ENCODE data around the gene TENM3.
A peak's percentile ranks its signal among the peaks of the same experiment; 100 is the strongest.

Gene TENM3

DNA sequence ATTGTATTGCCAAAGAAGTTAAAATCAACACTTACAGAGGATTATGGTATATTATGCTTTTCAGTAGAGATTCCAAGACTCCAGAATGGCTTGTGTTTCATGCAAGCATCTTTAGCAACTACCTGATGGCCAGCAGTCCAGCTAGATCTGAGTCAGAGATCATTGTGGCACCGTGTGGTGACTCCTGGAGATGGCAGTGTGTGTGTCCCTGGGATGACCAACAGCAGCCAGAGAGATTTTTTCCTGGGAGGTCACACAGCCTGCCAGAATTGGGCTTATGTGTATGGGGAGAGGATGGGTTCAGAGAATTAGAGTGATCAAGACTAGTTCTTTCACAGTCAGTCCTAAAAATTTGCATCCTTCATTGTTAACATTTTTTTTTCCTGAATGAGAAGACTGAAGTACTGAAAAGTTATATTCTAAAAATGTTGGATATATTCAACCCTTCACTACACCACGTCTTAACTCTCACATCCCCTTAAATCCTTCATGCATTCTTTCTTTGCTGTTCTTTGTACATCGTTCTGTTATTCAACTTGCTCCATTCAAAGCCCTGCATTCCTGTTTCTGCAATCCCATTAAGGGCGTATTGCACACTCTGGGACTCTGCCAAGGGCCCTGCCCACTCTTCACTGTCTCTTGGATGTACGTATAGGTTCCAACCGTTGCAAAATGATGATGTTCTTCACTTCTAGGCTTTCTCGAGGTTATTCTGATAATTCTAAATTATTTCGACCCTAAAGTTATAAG is 12.4 kb downstream of the TENM3 start:
- no peak for DNase-seq

DNA sequence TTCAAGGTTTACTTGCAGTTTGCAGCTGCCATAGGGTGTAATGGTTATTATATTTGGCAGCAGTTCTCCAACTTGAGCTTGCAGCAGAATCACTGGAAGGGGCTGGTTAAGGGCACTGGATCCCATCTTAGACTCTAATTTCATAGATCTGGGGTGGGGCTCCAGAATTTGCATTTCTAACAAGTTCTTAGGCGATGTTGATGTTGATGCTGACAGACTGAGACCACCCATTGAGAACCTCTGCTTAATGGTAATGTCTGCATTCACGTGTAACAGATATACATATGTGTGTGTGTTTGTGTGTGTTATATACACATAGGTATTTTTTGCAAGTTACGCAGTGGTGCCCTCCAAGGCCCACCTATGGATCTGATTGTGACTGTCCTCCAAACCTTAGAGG is 13.8 kb downstream of the TENM3 start:
- DNase-seq: no peak

DNA sequence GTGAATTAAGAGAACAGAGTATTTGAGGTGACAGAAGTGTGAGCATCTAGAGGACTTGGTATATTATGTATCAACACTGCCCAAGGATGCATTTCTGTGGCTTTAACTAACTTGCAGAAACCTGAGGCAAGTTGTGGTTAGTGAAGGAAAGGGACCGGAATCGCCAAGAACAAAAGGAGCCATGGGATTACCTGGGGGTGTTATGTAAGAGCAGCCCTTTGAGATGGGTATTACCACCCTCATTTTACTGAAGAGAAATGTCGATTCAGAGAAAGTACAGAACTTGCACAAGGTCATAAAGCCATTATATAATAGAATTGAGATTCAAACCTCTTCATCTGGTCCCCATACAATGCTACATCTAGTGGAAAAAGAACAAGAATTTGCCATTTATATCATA is 14.3 kb downstream of the TENM3 start:
- DNase-seq: no peak

DNA sequence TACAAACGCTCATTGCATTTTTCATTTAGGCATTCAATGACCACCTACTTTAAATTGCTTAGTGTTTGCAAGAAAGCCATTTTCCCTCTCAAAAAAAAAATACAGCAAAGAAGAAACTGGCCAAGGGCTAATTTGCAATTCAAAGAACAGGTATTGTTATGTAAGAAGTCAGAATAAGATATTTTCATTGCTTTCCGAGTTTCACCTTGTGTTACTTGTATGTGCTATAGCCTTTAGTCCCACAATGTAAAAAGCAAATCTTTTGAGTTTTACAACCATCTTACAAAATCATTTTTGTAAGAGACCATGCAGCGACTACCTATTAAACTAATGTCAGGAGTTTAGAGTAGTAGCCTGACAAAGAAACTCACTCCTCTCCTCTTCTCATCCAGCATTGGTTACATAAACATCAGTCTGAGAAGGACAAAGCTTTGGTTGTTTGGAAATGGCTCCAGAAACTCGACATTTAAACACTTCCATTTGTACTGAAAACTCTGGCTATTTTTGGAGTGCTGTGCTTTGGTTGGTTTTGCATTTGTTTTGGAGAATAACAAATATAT is 15.3 kb downstream of the TENM3 start:
- no peak for DNase-seq

DNA sequence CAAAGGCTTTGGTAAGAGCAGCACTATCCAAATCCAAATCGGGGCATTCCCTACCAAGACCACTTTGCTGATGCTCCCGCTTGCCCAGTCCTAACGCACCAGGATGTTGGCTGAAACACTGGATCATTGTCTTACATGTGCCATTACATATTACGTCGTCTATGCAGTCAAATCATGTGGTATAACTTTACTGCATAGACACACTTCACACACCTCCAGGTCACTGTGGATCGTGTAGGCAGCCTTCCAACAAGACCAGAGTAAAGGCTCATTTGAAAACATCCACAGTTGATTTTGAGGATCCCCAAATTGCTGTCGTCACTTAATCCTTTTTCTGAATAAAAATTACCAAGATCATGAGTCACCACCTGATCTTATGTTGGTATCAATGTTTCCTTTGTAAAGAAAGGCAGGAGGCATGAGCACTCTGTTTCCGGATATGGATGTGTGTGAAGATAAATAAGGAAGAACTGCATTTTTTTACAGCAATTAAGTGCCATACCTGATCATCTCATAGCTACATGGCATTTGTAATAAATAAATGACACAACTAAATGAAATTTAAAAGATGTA is 18.5 kb downstream of the TENM3 start:
- no peak for DNase-seq

DNA sequence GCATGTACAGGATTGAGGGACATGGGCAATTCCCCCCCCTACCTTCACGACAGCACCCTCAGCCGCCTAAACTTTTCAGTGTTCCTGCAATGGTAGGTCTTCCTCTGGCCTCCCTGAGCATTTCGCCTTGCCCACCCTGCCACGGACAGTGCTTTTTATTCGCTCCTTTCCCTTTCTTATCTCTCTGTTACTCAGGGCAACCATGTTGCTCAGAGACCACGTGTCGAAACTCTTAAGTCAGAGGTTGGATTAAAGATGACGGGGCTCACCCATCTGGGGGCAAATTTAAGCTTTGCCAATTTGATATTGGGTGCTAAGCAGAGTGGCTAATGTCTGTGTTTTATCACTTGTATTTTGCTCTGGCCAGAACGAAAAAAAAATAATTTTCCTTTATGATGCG is 20.4 kb downstream of the TENM3 start:
- no peak for DNase-seq

DNA sequence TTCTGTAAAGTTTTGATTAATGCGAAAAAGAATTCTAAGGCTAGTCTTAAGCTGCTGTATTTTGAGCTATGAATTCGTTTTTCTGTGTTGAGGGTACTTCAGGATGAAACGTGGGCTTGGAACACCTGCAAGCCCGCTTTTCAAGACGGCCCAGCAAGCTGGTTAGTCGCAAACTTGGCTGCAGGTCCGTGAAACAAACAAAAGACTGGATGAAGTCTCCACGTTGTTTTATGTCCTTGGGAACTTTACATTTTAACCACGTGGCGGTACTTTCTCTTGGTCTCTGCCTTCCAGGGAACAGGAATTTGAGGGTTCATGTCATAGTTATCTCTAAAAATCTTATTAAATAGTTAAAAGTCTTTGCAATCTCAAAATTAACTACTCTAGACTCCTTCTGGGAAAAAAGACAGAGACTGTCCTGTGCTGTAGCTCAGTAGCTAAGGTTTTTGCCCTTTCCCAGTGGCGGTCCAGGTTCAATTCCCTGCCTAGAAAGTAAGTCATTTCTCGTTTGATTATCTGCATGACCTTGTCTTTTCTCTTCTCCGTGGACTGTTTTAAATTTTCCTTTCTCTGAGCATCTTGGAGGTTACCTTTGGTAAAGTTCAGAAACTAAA is 21.0 kb downstream of the TENM3 start:
- DNase-seq: no peak

DNA sequence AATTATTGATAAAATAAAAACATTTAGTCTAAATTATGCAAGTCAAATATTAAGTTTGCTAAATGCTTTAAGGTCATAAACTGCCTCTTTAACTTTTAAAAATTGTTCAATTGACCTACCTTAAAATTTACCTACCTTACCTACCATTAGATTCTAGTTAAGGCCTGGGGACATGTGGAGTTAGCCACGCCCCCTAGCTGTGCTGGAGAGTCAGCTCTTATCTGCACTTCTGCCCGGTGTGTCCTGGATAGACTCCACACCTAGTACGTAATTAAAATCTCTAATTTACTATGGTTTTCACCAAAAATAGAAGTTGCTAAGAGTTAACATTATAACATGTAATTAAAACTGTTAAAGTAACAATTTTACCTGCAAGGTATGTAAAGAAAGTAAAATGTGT is 22.7 kb downstream of the TENM3 start:
- no peak for DNase-seq

DNA sequence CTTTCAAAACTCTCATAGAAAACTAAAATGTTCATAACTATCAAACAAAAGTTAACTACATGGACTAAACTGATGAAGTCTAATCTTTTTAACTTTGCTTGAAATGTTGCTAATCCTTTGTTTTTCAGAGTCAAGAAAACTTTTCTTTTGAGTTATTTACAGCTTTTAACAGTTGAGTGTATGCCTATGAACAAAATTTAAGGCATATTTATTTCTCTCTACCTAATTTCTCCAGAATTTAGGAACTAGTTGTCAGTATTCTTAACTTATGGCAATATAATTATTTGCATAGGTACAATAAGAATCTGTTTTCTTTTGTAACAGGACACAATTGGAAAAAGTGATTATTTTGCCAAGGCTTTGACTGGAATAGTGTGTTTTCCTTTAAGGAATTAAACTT is 23.8 kb downstream of the TENM3 start:
- DNase-seq: no peak

DNA sequence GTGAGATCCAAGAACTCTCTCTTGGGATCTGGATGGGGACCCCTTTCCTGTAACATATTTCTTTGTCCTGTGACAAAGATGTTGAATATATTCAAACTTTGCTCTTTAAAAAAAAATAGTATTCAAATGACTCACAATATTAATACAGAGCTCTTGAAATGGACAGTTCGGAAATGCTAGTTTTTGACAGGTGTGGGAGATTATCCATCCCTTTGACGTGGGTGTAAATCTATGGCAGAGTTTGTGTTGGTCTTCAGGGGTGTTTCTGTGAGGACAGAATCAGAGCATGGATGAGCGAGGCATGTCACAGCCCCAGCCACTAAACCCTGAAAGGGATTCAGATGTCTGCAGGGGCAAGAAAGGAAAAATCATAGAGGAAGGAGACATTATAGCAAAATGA is 25.8 kb downstream of the TENM3 start:
- DNase-seq: no peak

DNA sequence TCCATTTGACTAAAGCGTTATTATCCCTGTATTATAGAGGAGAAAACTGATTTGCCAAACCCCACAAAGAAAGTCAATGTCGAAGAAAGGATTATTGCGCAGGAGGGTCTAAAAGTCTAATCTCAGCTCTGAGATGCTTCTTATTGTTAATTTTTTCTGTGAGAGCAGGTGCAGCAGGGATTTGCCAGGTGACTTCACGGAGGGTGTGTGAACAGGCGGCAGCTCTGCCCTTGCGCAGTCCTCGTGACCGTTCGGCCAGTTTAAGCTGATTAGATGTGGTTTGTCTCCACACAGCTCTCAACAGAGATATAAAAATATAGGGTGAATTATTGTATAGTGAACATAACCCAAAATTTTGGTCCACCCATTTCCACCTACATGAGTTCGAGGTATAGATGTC is 28.5 kb downstream of the TENM3 start:
- DNase-seq: no peak

DNA sequence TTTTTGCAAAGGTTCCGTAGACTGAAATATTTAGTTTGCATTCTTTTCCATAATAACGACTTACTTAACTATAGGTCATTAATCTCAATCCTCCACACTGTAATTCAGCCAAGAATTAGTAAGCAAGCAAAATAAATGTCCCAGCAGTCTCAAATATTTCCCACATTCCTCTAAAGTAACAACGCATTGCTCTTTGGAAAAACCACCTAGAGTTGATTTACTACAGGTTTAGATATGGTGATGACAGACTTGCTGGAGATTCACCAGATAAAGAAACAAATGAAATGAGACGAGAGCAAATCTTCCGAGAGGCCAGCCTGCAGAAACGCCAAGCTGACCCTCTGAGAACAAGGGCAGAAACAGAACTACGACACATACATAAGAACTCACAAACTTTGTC is 28.9 kb downstream of the TENM3 start:
- no peak for DNase-seq

DNA sequence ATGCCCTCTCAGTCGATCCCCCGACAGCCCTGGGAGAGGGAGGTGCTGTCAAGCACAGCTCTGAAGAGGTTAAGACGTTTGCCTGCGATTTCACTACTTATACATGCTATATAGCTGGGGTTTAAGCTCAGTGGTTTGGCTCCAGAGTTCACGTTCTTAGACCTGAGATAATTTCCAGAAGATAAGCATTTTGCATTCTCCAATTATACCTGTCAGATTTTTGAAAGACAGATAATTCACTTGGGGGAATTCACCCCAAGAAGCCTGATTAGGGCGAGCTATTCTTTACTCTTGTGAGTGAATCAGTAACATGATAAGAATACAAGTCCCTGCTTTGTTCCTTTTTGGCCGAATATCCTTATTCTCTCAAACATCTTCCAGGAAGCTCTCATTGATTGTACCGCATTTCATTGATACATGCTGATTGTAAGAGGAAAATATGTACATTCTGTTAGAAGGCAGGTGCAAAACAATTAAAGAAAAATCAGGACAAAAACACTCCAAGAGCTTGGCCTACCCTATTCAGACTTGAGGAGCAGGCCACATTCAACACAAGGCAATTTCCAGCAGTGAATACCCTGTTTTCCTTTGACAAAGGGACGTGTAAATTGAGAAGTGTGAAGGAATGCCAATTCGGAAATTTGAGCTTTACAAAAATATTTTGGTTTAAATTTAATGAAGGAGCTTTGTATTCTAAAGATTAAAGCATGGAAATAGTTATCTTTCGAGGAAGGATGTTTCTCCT is 30.2 kb downstream of the TENM3 start:
- no peak for DNase-seq

DNA sequence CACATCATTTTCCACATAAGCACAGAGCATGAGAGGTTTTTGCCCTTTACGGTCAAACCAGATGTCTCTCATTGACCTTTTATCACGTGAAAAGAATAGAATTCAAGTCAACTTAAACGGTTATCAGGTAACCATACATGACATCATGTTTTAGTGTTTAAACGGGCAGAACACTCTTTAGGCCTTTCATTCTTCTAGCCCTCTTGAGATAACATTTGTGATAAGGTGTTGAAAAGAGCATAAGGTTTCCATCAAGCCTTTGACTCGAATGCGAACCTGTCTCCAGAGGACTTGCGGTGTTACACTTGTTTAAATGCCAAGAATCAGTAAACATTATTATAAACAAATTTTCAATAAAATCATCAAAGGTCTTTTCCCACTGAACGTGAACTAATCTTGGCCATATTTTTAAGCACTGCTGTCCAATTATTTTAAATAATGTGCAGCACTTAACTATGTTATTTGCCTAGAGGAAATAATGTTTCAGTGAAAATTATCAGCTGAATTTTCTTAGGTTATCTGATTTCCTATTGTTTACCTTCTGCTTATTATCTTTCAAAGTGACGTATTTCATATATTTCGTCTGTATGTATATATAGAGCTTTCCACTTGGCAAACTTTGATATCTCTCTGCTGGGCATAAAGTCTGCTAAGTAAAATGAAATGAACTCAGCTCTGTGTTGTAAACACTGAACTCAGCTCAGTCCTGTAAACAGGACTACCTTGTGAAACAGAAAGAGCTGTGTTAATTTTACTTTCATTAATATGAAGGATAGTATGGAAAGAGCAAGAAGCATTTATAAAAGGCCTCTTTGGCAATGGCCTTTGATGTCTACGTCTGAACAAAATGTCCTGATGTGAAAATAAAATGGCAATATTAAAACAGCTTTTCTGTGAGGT is 33.3 kb downstream of the TENM3 start:
- DNase-seq: no peak

DNA sequence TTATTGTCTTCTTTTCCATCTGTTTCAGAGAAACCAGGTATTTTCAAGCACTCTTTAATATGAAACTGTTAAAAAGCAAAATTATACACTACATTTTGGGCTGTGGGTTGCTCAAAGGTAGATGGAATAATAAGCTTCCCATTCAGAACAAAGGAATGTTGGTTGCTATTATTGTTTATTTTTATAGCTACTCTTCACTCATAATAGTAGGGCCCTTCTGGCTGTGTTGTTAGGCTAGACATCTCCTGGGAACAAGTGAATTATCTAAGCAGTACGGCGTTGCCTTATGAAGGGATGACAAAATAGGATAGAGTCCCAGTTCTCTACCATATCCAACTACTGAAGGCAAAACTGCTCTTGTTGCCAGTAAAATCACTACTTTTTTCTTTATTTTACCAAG is 34.2 kb downstream of the TENM3 start:
- no peak for DNase-seq

DNA sequence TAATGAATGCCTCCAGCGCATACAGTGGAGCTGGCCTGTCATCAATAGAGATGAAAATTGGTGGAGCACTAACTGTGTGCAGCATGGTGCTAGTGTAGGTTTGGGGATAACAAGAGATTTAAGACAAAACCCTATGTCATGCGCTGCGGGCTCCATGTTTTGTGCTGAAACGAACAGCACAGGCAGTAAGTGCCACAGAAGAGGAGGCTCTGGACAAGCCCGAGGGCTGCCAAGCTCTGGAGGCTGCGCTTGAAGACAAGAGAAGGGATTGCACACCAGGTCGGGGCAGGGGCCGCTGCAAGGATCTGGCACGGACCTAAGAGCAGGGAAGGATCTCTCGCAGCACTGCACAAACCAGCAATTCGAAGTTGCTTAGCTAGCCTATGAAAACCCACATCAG is 35.5 kb downstream of the TENM3 start:
- no peak for DNase-seq

DNA sequence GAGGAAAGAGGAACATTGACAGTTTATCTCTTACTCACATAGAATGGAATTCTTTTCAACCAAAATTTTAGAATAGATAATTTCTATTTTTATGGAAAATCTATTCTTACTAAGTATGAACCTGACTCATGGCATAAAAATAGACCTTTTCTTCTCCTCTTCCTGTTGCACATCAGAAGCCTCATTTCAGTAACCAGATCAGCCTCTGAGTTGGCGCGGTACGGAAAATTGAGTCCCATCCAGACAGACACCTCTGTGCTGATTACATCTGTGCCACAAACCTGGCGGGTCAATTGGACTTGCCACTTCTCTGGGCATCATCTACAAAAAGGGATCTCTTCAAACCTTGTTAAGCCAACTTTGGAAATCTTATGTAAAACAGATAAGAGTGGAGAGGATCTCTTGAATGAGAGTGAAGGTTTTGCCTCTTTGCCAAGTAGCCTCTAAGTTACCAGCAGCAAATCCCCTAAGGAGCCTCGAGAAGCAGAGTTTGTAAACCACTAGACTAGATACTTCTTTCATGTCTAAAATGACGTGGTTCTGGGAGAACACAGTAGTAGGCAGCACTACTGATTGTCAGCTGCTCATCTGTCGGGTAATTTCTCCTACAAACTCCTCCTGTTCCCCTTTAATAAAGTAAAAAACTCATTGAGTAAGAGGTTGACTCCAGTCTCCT is 37.4 kb downstream of the TENM3 start:
- peak; percentile 81 for DNase-seq

DNA sequence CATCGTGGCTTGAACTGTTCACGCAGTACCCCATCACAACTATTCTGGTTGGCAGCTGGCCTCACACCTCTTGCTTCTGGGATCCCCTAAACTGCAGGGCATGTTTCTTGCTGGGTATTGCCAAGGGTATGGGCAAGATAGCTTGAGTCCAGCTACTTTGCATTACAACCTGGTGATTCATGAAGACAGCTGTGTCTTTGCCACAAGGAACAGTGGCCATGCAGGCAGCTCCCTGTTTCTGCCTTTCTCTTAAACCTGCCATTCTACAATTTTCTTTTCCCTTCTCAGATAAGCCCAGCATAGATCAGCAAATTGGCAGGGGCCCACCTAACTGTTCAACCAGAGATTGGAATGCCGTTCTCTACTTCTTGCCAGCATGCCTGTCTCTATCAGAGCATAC is 42.8 kb downstream of the TENM3 start:
- DNase-seq: no peak

DNA sequence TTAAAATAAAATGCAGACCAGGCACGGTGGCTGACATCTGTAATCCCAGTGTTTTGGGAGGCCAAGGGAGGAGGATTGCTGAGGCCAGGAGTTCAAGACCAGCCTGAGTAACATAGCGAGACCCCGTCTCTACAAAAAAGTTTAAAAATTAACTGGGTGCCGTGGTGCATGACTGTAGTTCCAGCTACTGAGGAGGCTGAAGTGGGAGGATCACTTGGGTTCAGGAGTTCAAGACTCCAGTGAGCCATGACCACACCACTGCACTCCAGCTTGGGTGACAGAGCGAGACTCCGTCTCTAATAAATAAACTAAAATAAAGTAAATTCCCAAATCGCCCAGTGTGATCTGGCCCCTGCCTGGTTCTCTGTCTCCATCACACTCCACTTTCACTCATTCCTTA is 43.7 kb downstream of the TENM3 start:
- DNase-seq: no peak

DNA sequence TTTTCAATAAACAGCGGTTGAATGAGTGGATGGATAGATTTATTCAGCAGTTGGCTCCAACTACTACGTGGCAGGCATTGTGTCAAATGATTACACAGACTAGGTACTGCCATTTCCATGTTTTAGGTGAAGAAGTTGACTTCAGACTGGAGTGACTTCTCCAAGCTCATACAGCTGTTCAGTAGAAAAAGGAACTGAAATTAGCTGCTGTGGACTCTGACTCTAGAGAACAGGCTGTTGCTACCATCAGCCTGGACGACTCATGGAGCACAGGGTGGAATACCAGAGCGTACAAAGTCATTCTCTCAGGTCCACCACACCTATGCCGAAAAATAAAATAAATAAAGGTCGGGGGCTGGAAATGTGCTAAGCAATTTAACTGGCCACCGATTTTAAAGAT is 45.3 kb downstream of the TENM3 start:
- DNase-seq: no peak

DNA sequence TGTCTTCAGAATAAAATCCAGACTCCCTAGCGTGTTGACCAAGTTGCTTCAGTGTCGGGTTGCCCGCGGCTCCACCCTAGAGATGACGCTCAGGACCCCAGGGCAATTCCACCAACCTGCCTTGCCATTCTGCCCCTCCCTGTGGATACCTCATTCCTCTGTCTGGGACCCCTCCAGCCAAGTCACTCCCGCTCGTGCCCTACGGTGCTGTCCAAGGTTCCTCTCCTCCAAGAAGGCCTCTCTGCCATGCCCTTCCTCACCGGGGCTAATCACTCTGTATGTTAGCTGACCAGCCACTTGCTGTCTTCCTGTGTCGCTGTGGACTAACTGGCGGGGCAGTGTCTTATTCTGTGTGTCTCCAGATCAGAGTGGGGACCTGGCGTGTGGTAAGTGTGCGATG is 46.6 kb downstream of the TENM3 start:
- DNase-seq: no peak

DNA sequence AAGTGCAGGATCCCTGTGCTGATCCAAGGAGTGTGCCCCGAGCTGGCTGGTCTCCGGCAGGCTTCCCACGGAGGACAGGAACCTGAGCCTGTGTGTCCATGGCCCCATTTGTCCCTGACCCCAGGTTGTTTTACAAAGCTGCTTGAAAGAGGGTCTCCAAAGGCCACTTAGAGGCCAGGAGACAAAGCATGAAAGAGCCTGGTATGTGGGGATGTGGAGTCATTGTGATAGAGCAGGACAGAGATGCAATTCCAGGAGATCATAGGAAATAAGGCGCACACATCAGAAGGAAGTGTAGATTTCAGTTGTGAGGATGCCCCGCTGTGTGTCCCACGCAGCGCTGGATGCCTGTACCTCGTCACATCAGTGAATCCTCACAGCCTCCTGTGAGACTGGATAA is 48.0 kb downstream of the TENM3 start:
- DNase-seq: no peak

Data from NCI-H524 treated with DMSO at 0.1 percent for 48 hours (cell line).